DMS114 treated with DMSO at 0.1 percent for 48 hours (cell line): ENCODE data around the gene KCNN2.
A peak's percentile ranks its signal among the peaks of the same experiment; 100 is the strongest.
"Not testable (repeated sequence)": the region's sequence is repeated elsewhere in the genome, so short reads cannot be mapped to it uniquely, and the experiment has no call there.

Source experiments
- DNase-seq: peaks from one replicate; lab custom pipeline; 2025; ENCODE audit not compliant: unreplicated experiment; lab: John Stamatoyannopoulos, UW

KCNN2 gene

GRCh38 chr5:114418176-114419066 is 56.6 kb downstream of the KCNN2 start:
- no peak for DNase-seq

- no peak for DNase-seq
These were observed 57.2 kb downstream of the KCNN2 start for GRCh38 chr5:114419067-114419388.

- no peak for DNase-seq
These were observed 58.1 kb downstream of the KCNN2 start for GRCh38 chr5:114419959-114420358.

GRCh38 chr5:114427204-114427603 is 65.3 kb downstream of the KCNN2 start:
- DNase-seq = no peak

GRCh38 chr5:114430532-114430931 is 68.7 kb downstream of the KCNN2 start:
- DNase-seq = no peak

- DNase-seq = not testable (repeated sequence)
These were observed 70.8 kb downstream of the KCNN2 start for GRCh38 chr5:114432684-114433083.

- no peak for DNase-seq
These were observed 72.7 kb downstream of the KCNN2 start for GRCh38 chr5:114434396-114435219.

GRCh38 chr5:114435220-114435481 is 73.3 kb downstream of the KCNN2 start:
- DNase-seq = no peak

GRCh38 chr5:114435885-114436299 is 74.0 kb downstream of the KCNN2 start:
- no peak for DNase-seq

- DNase-seq = no peak
These were observed 76.1 kb downstream of the KCNN2 start for GRCh38 chr5:114437936-114438335.

GRCh38 chr5:114438471-114438870 is 76.6 kb downstream of the KCNN2 start:
- DNase-seq = no peak

GRCh38 chr5:114447084-114447773 is 85.4 kb downstream of the KCNN2 start:
- no peak for DNase-seq

- no peak for DNase-seq
These were observed 86.6 kb downstream of the KCNN2 start for GRCh38 chr5:114448481-114448880.

- DNase-seq = peak; percentile 53
These were observed 88.1 kb downstream of the KCNN2 start for GRCh38 chr5:114449860-114450421.

- peak; percentile 8 for DNase-seq
These were observed 88.6 kb downstream of the KCNN2 start for GRCh38 chr5:114450437-114450836.

- DNase-seq = no peak
These were observed 96.9 kb downstream of the KCNN2 start for GRCh38 chr5:114458726-114459125.

GRCh38 chr5:114467171-114467570 is 105.3 kb downstream of the KCNN2 start:
- no peak for DNase-seq

- no peak for DNase-seq
These were observed 105.9 kb downstream of the KCNN2 start for GRCh38 chr5:114467729-114468128.

- no peak for DNase-seq
These were observed 107.5 kb downstream of the KCNN2 start for GRCh38 chr5:114469372-114469771.

GRCh38 chr5:114471529-114471928 is 109.7 kb downstream of the KCNN2 start:
- DNase-seq = no peak

GRCh38 chr5:114473541-114473940 is 111.7 kb downstream of the KCNN2 start:
- no peak for DNase-seq
